ENCODE data around the gene SNCAIP.

DNA sequence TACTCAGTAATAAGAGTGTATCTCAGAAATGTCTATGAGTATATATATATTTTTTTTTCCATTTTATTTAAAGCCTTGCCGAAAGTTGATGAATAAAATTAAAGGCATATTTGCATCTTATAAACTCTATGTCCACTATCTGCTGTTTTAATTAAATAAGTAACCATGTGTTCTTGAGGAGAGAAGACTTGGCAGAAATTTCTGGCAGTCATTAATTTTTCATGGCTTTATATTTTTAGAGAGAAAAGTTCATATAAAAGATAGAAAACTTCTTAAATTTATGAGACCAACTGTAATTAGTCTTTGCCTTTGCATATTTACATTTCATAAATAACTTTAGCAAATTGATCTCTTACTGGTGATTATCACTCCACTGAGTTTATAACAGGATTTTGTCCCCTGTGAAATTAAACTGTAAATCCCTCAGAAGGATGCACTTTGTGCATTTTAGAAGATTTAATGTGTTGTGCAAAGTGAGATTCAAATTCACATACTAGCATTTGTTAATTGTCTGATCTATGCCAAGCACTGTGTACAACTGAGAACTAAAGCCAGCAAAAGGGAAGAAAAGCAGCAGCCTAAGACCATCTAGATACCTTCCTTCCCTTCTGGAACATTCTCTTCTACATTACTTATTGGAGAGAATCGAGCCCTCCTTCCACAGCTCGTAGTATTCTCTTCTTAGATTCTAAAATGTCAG is 108.7 kb downstream of the SNCAIP start:
- no peak for TF ChIP-seq POLR2AphosphoS5 (IDR thresholded peaks at IDR 0.05; ENCODE audit: insufficient read depth in 1 of 2, low read depth in 1 of 2)
- TF ChIP-seq POLR2A (IDR thresholded peaks at IDR 0.05): no peak
